H9 (cell line): ENCODE data around the gene CDHR2. TPM values are rescaled to one million over a fixed set of nuclear protein-coding genes. Genes with fewer than 3 reads are reported as not detected.

Source experiments
- DNase-seq: peaks from one replicate; pipeline ENCODE4 v3.0.0-alpha.2; 2017
- H2AFZ ChIP-seq: one replicate; pipeline ENCODE4 v1.6.1; 2013; ENCODE audit warnings: mild to moderate bottlenecking, low read length, control low read depth, moderate library complexity
- H2AK5ac ChIP-seq: 2 replicates; pipeline ENCODE4 v1.6.1; 2013; ENCODE audit warnings: low read length, control low read depth, mixed read lengths; ENCODE audit not compliant: insufficient read length
- H2BK120ac ChIP-seq: one replicate; pipeline ENCODE4 v1.6.1; 2013; ENCODE audit warnings: low read depth, mild to moderate bottlenecking, low read length, control low read depth, inconsistent platforms; ENCODE audit not compliant: poor library complexity, severe bottlenecking
- H2BK12ac ChIP-seq: 2 replicates; pipeline ENCODE4 v1.6.1; 2013; ENCODE audit warnings: low read length, control low read depth, mixed read lengths, low read depth; ENCODE audit not compliant: insufficient read length
- H2BK15ac ChIP-seq: 2 replicates; pipeline ENCODE4 v1.6.1; 2013; ENCODE audit warnings: low read depth, low read length, control low read depth
- H2BK20ac ChIP-seq: one replicate; pipeline ENCODE4 v1.6.1; 2013; ENCODE audit warnings: low read depth, mild to moderate bottlenecking, low read length, control low read depth, inconsistent platforms; ENCODE audit not compliant: poor library complexity, severe bottlenecking
- H2BK5ac ChIP-seq: 2 replicates; pipeline ENCODE4 v1.6.1; 2013; ENCODE audit warnings: low read length, control low read depth, mixed read lengths; ENCODE audit not compliant: insufficient read length
- H3K14ac ChIP-seq: 2 replicates; pipeline ENCODE4 v1.6.1; 2013; ENCODE audit warnings: low read length, control low read depth; ENCODE audit not compliant: insufficient read depth
- H3K18ac ChIP-seq: 2 replicates; pipeline ENCODE4 v1.6.1; 2013; ENCODE audit warnings: low read depth, mild to moderate bottlenecking, mixed read lengths, low read length, control low read depth; ENCODE audit not compliant: insufficient read length
- H3K23ac ChIP-seq: 2 replicates; pipeline ENCODE4 v1.6.1; 2013; ENCODE audit warnings: low read length, control low read depth, mixed read lengths, low read depth; ENCODE audit not compliant: insufficient read length
- H3K23me2 ChIP-seq: 2 replicates; pipeline ENCODE4 v1.6.1; 2013; ENCODE audit warnings: low read depth, mild to moderate bottlenecking, mixed read lengths, low read length, control low read depth; ENCODE audit not compliant: insufficient read length, poor library complexity, severe bottlenecking
- H3K27ac ChIP-seq: 2 replicates; pipeline ENCODE4 v1.5.1; 2013; ENCODE audit warnings: low read length, control low read depth, mixed read lengths, low read depth; ENCODE audit not compliant: insufficient read length
- H3K27me3 ChIP-seq: 2 replicates; pipeline ENCODE4 v1.6.1; 2013; ENCODE audit warnings: low read length, control low read depth, inconsistent platforms; ENCODE audit not compliant: insufficient read depth
- H3K4ac ChIP-seq: 2 replicates; pipeline ENCODE4 v1.6.1; 2013; ENCODE audit warnings: low read depth, mild to moderate bottlenecking, control low read depth, inconsistent platforms, low read length, moderate library complexity
- H3K4me1 ChIP-seq: 2 replicates; pipeline ENCODE4 v1.6.1; 2013; ENCODE audit warnings: low read length, control low read depth, inconsistent platforms; ENCODE audit not compliant: insufficient read depth
- H3K4me2 ChIP-seq: 2 replicates; pipeline ENCODE4 v1.6.1; 2013; ENCODE audit warnings: low read length, control low read depth, mixed read lengths; ENCODE audit not compliant: insufficient read length, insufficient read depth
- H3K56ac ChIP-seq: 2 replicates; pipeline ENCODE4 v1.6.1; 2013; ENCODE audit warnings: low read depth, mild to moderate bottlenecking, mixed read lengths, low read length, control low read depth; ENCODE audit not compliant: insufficient read length
- H3K79me1 ChIP-seq: 2 replicates; pipeline ENCODE4 v1.6.1; 2013; ENCODE audit warnings: low read depth, mild to moderate bottlenecking, moderate library complexity, low read length, control low read depth, inconsistent platforms; ENCODE audit not compliant: insufficient read depth, poor library complexity, severe bottlenecking
- H3K79me2 ChIP-seq: 2 replicates; pipeline ENCODE4 v1.6.1; 2013; ENCODE audit warnings: low read length, control low read depth, inconsistent platforms; ENCODE audit not compliant: insufficient read depth
- H3K9ac ChIP-seq: 2 replicates; pipeline ENCODE4 v1.6.1; 2013; ENCODE audit warnings: low read length, control low read depth, mixed read lengths; ENCODE audit not compliant: insufficient read length; ENCODE audit errors: extremely low read depth
- H3K9me3 ChIP-seq: one replicate; pipeline ENCODE4 v1.6.1; 2013; ENCODE audit warnings: low read depth, low read length, inconsistent platforms; ENCODE audit not compliant: control insufficient read depth
- H3T11ph ChIP-seq: one replicate; pipeline ENCODE4 v1.6.1; 2013; ENCODE audit warnings: mild to moderate bottlenecking, low read length, control low read depth, inconsistent platforms
- H4K20me1 ChIP-seq: one replicate; pipeline ENCODE4 v1.6.1; 2013; ENCODE audit not compliant: control insufficient read depth, insufficient read length, insufficient read depth
- H4K5ac ChIP-seq: 2 replicates; pipeline ENCODE4 v1.6.1; 2013; ENCODE audit warnings: low read depth, mild to moderate bottlenecking, mixed read lengths, low read length, control low read depth; ENCODE audit not compliant: insufficient read length
- H4K8ac ChIP-seq: replicated peaks from 2 replicates; pipeline ENCODE4 v1.6.1; 2013; ENCODE audit warnings: low read length, control low read depth, mixed read lengths, low read depth; ENCODE audit not compliant: insufficient read length
- H4K91ac ChIP-seq: 2 replicates; pipeline ENCODE4 v1.6.1; 2013; ENCODE audit warnings: low read depth, mild to moderate bottlenecking, moderate library complexity, mixed read lengths, low read length, control low read depth; ENCODE audit not compliant: insufficient read length
- H3K27ac Mint-ChIP-seq, 3 experiments: 2 replicates in 2 of 3; 3 replicates in 1 of 3; pipeline ENCODE4 v1.8.0; 2020 to 2021; ENCODE audit warnings: mixed read lengths in 3 of 3, mild to moderate bottlenecking in 1 of 3, moderate library complexity in 1 of 3
- H3K27me3 Mint-ChIP-seq: 2 replicates; pipeline ENCODE4 v1.8.0; 2021; ENCODE audit warnings: low read depth, mild to moderate bottlenecking, moderate library complexity, mixed read lengths
- H3K36me3 Mint-ChIP-seq, 3 experiments: 2 replicates in 2 of 3; 3 replicates in 1 of 3; pipeline ENCODE4 v1.8.0; 2020 to 2021; ENCODE audit warnings: low read depth in 3 of 3, mixed read lengths in 3 of 3; ENCODE audit not compliant: insufficient read depth in 1 of 3
- H3K4me1 Mint-ChIP-seq, 2 experiments: 2 replicates each; pipeline ENCODE4 v1.8.0; 2020; ENCODE audit warnings: mixed read lengths in 2 of 2
- H3K4me3 Mint-ChIP-seq, 2 experiments: 2 replicates in 1 of 2; 3 replicates in 1 of 2; pipeline ENCODE4 v1.8.0; 2020 to 2021; ENCODE audit warnings: mild to moderate bottlenecking in 2 of 2, mixed read lengths in 2 of 2, moderate library complexity in 1 of 2
- H3K9me3 Mint-ChIP-seq, 2 experiments: 2 replicates in 1 of 2; 3 replicates in 1 of 2; pipeline ENCODE4 v1.8.0; 2020; ENCODE audit warnings: mild to moderate bottlenecking in 2 of 2, mixed read lengths in 2 of 2, moderate library complexity in 1 of 2
- CTCF ChIP-seq: fragments of 200-600 bp; sonication (generic); conservative IDR thresholded peaks from 3 replicates; pipeline ENCODE4 v1.8.0; 2021; ENCODE audit warnings: antibody characterized with exemption, mild to moderate bottlenecking
- WGBS: extraction: QIAGEN DNeasy Blood & Tissue Kit; methylation state at CpG from one replicate; pipeline ENCODE4 v1.1.7; 2013; ENCODE audit warnings: missing lambda C conversion rate, low lambda C conversion rate, mixed read lengths; ENCODE audit not compliant: insufficient read length; ENCODE audit errors: extremely low coverage; 5-methylcytosine and 5-hydroxymethylcytosine counted together
- total RNA-seq: library from RNA; stranded (reverse); gene quantifications from 2 replicates; pipeline ENCODE4 v1.2.1, GENCODE V29; 2021

The CDHR2 gene
- total RNA-seq, 1 experiment from 2014 or later: 0.90 TPM

- no peak overlapping the region for H3K14ac ChIP-seq
- H3K4me1 ChIP-seq: no peaks in the 10 kb centered on the region
- H3K79me2 ChIP-seq: no peaks in the 10 kb centered on the region
- no peak for TF ChIP-seq CTCF
- H4K8ac ChIP-seq: no peak overlapping the region
- H3K23me2 ChIP-seq: peaks cover 8% of the 10 kb centered on the region
- peaks cover 77% of the 10 kb centered on the region for H3K27me3 Mint-ChIP-seq
- no peak overlapping the region for H3K18ac ChIP-seq
- no peaks in the 10 kb centered on the region; a peak in 1 of 5 replicates for H3K9me3 Mint-ChIP-seq
- H3K4me1 Mint-ChIP-seq: peaks cover 11 to 32% of the 10 kb centered on the region in 2 experiments
- no peaks in the 10 kb centered on the region; a peak in 1 of 7 replicates for H3K36me3 Mint-ChIP-seq
- H3K27ac ChIP-seq: no peak overlapping the region
- H2BK20ac ChIP-seq: no peak overlapping the region
- H3K4me2 ChIP-seq: no peak overlapping the region
- H3K27ac Mint-ChIP-seq: no peak overlapping the region
- peaks cover 6% of the 10 kb centered on the region; the same call in 1 of the 2 replicates for H3K27me3 ChIP-seq
- no peak overlapping the region for H3K4ac ChIP-seq
- DNase-seq: no peak
- no peak overlapping the region for H3K4me3 Mint-ChIP-seq
- no peak overlapping the region for H2BK5ac ChIP-seq
- no peaks in the 10 kb centered on the region for H3K79me1 ChIP-seq
- H4K5ac ChIP-seq: no peak overlapping the region
- no peak overlapping the region for H4K91ac ChIP-seq
- H3K9ac ChIP-seq: no peak overlapping the region
- H2BK12ac ChIP-seq: no peak overlapping the region
- no peak overlapping the region for H3K56ac ChIP-seq
- H2AFZ ChIP-seq: no peak overlapping the region
- no peak overlapping the region for H3K23ac ChIP-seq
- H2BK120ac ChIP-seq: no peak overlapping the region
- no peaks in the 10 kb centered on the region for H3K9me3 ChIP-seq
- H3T11ph ChIP-seq: no peak overlapping the region
- no peak overlapping the region for H2BK15ac ChIP-seq
- WGBS: no CpG with 5 or more reads among the region's 7 CpGs
- no peak overlapping the region for H2AK5ac ChIP-seq
- H4K20me1 ChIP-seq: no peaks in the 10 kb centered on the region
Observed at GRCh38 chr5:176626876-176627236, 77.7 kb downstream of the CDHR2 start.
